AG09309 (cell line): ENCODE data around the gene RAPGEF2.

Source experiments
- DNase-seq: peaks from one replicate; pipeline ENCODE4 v3.0.0-alpha.2; 2010; ENCODE audit warnings: low read depth
- H3K4me3 ChIP-seq: 2 replicates; pipeline ENCODE4 v1.5.1; 2011; ENCODE audit warnings: mild to moderate bottlenecking, low read depth, low read length, moderate library complexity; ENCODE audit not compliant: control insufficient read depth
- CTCF ChIP-seq: IDR thresholded peaks from 2 replicates; pipeline ENCODE4 v1.5.1; 2011; ENCODE audit warnings: mild to moderate bottlenecking, low read depth, low read length, inconsistent platforms; ENCODE audit not compliant: insufficient read depth, control insufficient read depth; ENCODE audit errors: missing control alignments

The RAPGEF2 gene

GRCh38 chr4:159319027-159319426, 216.1 kb downstream of the RAPGEF2 start:
- TF ChIP-seq CTCF, result no peak
- DNase-seq, result no peak
- H3K4me3 ChIP-seq, result no peak overlapping the region

GRCh38 chr4:159326480-159326879, 223.6 kb downstream of the RAPGEF2 start:
- no peak overlapping the region for H3K4me3 ChIP-seq
- TF ChIP-seq CTCF, result no peak
- DNase-seq, result no peak

GRCh38 chr4:159328766-159329165, 225.9 kb downstream of the RAPGEF2 start:
- H3K4me3 ChIP-seq, result no peak overlapping the region
- no peak for DNase-seq
- no peak for TF ChIP-seq CTCF

- DNase-seq, result no peak
- no peak overlapping the region for H3K4me3 ChIP-seq
- TF ChIP-seq CTCF, result no peak
Observed at GRCh38 chr4:159334461-159334860, 231.6 kb downstream of the RAPGEF2 start.

- no peak for TF ChIP-seq CTCF
- no peak for DNase-seq
- no peak overlapping the region for H3K4me3 ChIP-seq
Observed at GRCh38 chr4:159337041-159337440, 234.2 kb downstream of the RAPGEF2 start.

- DNase-seq, result no peak
Observed at GRCh38 chr4:159341522-159341921, 238.6 kb downstream of the RAPGEF2 start.

More at GRCh38 chr4:159341522-159341921, 238.6 kb downstream of the RAPGEF2 start:
- H3K4me3 ChIP-seq, result no peak overlapping the region
- TF ChIP-seq CTCF, result no peak
